Measurements from ENCODE around the gene KLHL13.

DNA sequence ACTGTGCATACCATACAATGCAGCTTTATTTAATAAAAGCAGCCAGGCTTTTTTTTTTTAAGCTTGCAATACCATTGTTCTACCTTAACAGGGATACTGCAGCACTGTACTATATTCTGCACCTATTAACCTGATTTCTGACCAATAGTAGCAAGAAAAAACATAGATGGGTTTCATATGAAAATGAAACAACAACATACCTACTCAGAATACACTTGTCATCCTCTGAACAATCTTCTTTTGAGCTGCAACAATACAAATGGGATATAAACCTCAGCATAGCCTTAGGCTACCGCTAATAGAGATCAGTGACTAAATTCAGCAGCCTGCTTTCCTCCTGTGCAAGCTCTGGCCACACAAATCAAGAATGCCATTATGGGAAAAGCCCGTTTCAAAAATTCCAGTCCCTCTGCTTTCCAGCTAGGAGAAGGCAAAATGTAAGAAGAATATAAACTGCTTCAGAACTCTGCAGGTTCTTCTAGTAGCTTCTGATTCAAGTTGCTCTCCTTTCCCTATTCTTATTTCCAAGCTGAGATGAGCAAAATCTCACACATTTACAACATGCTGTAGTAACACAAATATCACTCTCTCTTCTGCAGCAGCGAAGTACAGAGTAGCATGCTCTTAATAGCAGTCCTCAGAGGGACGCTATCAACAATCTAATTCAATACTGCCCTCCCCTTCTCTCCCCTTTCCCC, 143.4 kb downstream of the KLHL13 start:
- TF ChIP-seq, protein P1, sequence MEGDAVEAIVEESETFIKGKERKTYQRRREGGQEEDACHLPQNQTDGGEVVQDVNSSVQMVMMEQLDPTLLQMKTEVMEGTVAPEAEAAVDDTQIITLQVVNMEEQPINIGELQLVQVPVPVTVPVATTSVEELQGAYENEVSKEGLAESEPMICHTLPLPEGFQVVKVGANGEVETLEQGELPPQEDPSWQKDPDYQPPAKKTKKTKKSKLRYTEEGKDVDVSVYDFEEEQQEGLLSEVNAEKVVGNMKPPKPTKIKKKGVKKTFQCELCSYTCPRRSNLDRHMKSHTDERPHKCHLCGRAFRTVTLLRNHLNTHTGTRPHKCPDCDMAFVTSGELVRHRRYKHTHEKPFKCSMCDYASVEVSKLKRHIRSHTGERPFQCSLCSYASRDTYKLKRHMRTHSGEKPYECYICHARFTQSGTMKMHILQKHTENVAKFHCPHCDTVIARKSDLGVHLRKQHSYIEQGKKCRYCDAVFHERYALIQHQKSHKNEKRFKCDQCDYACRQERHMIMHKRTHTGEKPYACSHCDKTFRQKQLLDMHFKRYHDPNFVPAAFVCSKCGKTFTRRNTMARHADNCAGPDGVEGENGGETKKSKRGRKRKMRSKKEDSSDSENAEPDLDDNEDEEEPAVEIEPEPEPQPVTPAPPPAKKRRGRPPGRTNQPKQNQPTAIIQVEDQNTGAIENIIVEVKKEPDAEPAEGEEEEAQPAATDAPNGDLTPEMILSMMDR (IDR thresholded peaks at IDR 0.05), result no peak
- TF ChIP-seq POLR2A (IDR thresholded peaks at IDR 0.05), result no peak

All from right lobe of liver (tissue), 4 donors.